Stimulated activated CD4-positive, alpha-beta T cell treated with anti-CD3 and anti-CD28 coated beads, Interleukin-15, amount 100 ng/mL, for 24 hours (primary cell): ENCODE measurements around the gene SLC19A1.

Experiments
- DNase-seq: peaks from one replicate; pipeline ENCODE4 v3.0.0-alpha.2; 2020

Gene SLC19A1

DNA sequence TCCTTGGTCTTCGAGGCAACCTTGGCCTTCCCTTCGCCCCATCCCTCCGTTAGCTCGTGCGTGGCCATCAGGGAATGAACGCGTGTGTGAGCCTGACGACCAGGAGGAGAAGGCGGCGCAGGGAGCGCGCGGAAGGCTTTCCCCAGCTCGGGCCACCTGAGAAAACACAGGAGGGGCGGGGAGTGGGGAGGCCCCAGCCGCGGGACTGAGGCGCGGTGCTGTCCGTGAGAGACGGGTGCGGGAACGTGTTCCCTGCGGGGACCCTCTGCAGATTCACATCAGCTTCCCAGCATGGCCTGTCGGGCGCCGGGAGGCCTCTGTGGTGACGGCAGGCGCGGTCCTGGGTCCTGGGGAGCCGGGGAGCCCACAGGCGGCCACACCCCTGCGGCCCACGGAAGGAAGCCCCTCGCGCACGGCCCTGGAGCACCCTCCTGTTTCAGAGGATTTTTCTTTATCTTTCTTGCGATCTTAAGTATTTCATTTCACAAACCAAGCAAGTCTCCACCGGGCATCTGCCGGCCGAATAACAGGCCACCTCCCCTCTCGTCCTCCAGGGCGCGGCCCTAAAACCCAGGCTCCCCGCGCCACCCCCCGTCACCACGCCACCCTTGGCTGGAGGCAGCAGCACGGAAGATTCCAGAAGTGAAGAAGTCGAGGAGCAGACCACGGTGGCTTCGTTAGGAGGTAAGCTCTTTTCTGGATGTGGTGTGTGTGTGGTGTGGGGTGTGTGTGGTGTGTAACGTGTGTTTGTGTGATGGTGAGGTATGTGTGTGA lies 66.3 kb downstream of the SLC19A1 start:
- DNase-seq: no peak

DNA sequence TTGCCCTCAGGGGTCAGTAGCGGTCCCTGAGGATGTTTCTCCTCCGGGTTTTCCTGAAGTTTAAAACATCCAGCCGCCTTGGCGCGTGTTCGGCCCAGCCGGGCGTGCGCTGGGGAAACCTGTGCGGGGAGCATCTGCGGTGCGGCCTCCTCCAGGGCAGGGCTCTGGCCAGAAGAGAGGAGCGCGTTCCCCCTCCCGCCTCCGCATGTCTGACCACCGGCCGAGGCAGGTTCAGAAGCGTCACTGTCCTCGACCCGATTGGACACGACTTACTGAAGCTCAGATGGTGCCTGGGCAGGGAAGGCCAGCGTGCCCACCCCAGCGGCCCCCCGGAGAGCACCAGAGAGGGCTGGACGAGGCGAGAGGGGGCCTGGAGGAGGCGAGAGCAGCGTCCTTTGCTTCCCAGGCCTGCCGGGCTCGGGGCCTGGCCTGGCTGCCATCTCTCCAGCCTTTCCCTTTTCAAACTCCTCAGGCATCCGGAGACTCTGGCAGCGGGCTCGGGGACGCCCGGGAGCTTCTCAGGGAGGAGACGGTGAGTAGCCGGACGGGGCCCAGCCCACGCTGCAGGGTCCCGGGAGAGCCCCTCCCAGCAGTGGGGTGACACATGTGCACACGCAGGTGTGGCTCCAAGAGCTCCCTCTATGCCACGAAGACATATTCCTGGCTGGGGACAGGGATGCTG lies 67.1 kb downstream of the SLC19A1 start:
- no peak for DNase-seq

DNA sequence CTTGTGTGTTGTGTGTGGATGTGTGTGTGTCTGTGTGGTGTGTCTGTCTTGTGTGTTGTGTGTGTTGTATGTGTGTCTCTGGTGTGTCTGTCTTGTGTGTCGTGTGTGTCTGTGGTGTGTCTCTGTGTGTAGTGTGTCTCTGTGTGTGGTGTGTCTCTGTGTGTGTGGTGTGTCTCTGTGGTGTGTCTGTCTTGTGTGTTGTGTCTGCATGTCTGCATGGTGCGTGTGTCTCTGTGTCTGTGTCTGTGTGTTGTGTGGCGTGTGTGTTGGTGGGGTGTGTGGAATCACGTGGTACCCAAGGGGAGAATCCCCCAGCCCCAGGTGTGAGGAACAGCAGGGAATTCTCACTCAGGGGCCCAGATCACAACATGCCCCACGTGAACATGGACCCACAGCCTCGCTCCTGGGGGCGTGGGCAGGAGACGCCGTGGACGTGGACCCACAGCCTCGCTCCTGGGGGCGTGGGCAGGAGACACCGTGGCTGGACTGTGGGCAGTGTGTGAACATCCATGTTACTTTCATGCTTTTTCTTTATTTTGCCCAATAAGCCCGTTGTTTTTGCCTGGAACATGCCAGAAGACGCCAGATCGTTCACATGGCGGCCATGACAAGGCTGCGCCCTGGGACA lies 67.8 kb downstream of the SLC19A1 start:
- DNase-seq: no peak

DNA sequence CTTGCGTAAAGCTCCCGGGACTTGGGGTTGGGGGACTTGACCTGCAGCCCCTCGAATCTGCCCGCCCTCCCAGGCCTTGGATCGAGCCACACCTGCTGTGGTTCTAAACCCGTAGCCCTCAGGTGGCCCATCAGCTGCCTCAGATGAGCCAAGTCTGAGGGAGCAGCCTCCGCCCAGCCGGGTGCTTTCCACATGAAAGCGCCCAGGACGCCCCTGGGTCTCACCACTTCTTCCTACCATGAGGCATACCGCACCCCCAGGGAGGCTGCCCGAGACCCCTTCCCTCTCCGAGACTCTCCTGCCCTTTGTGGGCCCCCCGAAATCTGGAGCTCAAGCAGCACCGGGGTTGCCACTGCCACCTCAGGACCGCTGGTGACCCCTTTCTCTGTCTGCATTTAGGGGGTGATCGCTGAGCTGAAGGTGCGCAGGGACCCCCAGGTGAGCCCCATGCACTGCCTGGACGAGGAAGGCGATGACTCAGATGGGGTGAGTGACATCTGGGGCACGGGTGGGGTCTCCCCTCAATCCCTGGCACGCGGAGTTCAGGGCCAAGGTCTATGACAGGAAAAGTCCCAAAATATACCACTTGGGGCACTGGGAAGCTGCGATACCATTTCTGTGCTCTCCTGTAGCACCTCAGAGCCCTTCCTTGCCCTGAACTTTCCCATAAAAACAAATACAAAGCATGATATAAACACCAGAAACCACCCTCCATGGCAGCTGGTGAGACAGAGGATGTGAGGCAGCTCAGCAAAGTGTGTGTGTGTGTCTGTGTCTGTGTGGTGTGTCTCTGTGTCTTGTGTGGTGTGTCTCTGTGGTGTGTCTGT lies 68.5 kb downstream of the SLC19A1 start:
- DNase-seq: no peak

DNA sequence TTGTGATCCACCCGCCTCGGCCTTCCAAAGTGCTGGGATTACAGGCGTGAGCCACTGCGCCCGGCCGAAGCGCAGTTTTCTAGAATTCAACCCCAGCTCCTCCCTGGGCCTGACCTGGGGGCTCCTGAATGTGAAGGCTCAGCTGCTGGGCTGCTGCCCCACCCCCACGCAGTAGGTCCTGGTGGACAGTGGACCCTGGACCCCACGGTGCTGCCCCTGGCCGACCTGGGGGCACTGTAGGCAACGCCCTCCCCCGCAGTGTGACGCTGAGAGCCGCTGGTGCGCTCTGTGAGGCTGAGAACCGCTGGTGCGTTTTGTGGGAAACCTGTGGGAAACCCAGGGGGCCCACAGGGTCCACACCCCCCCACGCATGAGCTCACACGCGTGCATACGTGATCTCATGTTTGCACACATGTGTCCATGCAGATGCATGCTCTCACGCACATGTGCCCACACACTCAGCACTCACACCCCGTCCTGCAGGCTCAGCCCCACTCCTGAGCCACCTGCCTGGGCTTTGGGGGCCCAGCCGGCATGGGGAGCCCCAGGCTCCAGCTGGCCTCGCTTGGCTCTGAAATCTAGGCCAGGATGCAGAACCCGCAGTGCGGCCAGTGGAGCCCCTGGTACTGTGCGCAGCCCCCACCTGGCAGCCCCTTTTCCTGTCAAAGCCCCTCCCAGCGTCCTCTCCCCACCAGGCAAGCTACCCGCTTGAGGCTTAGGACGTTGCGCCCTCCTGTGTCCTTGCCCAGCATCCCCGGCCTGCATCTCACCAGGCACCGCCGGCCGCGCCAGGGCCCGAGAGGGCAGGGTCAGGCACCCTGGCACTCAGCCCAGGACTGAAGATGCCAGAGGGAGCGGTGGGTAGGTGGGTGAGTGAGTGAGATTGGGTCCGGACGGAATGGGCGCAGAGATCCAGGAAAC lies 69.5 kb downstream of the SLC19A1 start:
- DNase-seq: no peak

DNA sequence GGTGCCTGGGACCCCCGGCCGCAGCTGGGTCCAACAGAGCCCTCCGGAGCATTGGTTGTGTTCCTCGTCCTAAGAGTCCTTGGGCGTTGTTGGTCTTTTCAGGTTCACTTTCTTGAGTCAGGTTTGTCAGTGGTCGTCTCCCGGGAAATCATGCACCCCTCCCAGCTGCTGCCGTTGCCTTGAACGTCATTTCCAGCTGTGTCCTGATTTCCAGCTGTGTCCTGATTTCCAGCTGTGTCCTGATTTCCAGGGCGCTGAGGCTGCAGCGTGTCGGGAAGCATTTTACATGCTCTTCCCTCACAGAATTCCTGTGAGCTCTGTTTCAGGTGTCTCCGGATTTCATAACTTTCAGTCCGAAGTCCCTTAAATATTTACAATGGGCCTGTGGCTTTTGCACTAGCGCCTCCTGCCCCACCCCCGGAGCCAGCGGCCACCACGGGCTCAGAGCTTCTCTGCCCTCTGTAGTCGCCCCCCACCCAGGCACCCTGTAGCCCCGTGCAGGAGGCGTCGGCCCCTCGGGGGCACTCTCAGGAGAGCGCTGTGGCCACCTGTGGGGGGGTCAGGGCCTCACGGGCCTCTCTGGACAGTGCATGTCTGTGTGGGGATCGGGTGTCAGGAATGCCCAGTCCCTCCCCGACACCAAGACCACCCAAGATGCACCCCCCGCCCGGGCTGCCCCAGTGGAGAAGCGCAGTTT lies 70.6 kb downstream of the SLC19A1 start:
- no peak for DNase-seq

DNA sequence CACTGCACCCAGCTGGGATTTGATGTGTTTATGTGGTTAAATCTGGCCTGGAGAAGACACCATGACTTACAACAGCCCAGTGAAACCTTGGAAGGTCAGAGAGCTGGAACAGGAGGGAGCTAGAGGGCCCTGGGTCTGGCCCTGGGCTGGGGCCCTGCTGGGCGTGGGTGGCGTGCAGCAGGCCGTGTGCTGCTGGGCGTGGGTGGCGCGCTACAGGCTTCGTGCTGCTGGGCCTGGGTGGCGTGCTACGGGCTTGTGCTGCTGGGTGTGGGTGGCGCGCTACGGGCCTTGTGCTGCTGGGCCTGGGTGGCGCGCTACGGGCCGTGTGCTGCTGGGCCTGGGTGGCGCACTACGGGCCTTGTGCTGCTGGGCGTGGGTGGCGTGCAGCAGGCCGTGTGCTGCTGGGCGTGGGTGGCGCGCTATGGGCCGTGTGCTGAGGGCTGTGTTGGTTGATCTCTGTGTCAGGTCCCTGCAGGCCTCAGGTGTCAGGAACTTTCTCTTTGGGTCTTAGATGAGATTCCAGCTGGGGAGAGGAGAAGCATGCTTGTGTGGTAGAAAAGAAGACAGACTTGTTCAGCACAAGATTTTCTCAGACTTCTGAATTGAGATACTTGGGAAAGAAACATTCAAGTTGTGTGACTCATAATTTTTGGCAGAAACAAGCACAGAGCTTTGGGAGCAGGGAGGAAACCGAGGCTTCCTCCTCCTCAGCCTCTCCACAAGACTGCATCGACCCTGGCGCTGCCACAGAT lies 71.3 kb downstream of the SLC19A1 start:
- DNase-seq: peak; percentile 55

DNA sequence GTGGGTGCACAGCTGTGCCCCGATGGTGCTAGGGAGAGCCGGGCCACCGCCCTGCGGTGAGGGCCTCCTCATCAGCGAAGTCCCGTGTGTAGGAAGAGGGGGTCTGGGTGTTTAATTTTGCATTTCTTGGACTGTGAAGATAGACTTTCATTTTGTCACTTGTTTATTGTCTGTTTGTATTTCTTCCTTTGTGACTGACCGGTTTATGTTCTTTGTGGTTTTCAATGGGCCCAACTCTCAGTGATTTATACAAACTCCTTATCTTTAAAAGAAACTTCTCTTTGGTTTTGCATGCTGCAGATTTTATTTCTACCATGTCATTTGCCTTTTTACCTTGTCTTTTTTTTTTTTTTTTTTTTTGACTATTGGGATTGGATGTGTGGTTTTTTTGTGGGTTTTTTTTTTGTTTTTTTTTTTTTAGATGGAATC lies 72.1 kb downstream of the SLC19A1 start:
- DNase-seq: no peak

DNA sequence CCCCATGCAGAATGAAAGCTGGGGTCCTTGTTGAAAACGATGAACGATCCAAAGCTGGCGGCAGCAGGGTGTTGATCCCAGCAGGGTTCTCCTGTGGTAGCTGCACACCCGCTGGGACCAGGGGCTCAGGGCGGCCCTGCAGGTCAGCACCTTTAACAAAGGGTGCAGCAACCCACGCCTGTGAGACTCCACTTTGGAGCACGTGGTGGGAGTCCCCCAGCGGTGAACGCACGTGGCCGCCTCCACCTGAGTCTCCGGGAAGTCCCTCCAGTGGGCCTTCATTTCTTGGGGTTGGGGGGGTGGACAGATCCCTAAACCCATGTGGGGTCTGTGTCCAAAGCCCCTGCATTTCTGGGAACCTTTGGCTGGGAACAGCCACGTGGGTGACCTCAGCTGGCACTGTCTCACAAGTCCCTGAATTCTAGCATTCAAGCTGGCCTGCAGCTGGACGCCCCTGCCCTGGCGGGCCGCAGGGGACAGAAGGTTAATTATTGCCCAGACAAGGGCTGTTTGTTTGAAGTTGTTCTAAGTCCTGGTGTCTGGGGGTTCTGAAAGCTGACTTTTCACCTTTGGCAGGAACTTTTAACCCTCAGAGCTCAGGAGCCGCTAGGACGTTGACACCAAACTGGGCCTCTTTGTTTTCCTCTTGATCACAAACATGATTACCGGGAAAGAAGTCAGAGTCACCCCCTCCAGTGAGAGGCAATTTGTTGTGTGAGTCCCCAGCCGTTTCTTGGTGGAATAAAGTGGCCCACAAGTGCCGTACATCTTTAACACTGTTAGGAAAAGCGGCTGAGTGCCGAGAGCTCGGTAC lies 72.8 kb downstream of the SLC19A1 start:
- DNase-seq: no peak

DNA sequence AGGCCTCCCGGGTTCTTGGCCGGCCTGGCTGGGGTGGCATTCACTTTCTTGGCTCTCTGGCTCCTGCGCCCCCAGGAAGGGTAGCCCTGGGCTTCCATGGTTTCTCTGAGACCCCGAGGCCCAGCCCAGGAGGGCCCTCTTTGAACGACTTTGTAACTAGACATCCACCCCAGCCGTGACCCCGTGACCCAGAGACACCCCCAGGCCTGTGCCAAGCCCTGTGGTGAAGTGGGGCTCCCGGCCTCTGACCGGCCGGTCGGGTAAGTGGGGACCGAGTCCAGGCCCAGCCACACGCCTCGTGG lies 73.3 kb downstream of the SLC19A1 start:
- no peak for DNase-seq

DNA sequence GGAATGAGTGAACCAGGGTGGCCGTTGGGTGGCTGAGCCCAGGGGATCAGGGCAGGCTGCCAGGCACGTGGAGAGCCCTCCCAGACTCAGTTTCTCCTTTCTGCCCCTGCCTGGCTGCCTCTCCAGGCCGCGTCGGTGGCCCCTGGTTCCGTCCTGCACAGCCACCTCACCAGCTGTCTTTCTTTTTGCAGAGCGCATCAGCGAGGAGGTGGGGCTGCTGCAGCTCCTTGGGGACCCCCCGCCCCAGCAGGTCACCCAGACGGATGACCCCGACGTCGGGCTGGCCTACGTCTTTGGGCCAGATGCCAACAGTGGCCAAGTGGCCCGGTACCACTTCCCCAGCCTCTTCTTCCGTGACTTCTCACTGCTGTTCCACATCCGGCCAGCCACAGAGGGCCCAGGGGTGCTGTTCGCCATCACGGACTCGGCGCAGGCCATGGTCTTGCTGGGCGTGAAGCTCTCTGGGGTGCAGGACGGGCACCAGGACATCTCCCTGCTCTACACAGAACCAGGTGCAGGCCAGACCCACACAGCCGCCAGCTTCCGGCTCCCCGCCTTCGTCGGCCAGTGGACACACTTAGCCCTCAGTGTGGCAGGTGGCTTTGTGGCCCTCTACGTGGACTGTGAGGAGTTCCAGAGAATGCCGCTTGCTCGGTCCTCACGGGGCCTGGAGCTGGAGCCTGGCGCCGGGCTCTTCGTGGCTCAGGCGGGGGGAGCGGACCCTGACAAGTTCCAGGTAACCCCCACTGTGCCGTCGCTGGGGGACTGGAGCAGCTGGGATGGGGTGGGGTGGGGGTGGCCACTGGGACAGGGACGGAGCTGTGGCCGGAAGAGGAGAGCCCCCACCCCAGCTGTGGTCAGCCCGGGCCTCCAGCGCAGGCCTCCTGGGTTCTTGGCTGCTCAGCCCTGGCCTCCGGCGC lies 73.9 kb downstream of the SLC19A1 start:
- DNase-seq: no peak

DNA sequence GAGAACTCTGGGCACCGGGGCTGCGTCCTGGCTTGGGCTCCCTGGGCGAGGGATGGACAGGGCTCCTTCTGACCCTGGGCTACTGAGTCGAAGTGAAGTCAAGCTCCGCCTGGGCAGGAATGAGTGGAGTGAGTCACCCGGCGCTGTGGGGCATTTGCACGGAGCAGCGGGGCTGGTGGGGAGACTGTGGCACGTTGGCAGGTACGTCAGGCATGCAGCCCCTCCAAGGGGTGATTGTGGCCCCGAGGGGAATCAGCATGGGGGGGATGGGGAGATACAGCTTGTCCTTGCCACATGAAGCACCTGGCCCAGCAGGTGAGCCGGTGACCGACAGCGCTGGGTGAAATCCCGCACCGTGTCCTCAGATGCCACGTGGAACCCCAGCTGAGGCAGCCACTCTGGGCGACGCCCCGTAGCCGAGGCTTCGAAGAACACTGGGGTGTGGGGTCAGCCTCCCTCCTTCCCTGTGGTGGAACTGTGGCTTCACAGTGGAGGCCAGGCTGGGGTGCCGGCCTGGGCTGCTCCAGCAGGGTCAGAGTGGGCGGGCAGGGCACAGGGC lies 74.9 kb downstream of the SLC19A1 start:
- DNase-seq: no peak

DNA sequence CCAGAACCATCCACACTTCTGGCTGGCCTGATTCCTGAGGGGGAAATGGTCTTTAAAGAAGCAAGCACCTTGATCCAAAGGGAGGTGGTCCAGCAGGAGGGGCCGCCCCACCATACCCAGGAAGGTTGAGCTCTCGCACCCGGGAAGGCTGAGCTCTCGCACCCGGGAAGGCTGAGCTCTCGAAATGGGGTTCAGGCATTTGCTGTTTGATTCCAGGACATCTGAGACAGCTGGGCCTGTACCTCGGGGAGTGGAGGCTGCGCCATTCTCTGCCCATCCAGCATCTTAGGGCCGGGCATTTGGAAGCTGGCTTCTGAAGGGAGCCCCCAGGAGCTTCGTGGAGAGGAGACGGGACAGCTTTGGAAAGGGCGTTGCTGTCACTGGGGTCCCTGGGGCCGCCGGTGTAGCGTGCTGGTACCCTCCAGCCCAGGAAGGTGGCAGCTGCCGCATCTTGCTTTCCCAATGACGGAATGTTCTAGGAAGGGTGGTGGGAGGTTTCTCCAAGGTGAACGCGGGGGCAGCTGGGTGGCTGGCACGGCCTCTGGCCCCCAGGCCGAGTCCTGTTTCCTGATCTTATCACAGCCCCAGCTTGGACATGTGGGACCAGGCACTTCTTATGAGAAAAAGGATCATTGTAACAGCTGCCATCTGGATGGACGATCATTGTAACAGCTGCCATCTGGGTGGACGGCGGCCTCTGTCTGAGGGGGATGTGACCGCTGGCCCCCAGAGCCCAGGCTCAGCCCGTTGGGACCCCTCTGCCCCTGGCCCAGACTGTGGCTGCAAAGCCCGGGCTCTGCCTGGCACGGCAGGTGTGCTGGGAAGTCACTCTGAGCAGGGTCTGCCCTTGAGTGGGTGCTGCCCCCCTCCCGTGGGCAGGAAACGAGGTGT lies 75.7 kb downstream of the SLC19A1 start:
- DNase-seq: no peak

DNA sequence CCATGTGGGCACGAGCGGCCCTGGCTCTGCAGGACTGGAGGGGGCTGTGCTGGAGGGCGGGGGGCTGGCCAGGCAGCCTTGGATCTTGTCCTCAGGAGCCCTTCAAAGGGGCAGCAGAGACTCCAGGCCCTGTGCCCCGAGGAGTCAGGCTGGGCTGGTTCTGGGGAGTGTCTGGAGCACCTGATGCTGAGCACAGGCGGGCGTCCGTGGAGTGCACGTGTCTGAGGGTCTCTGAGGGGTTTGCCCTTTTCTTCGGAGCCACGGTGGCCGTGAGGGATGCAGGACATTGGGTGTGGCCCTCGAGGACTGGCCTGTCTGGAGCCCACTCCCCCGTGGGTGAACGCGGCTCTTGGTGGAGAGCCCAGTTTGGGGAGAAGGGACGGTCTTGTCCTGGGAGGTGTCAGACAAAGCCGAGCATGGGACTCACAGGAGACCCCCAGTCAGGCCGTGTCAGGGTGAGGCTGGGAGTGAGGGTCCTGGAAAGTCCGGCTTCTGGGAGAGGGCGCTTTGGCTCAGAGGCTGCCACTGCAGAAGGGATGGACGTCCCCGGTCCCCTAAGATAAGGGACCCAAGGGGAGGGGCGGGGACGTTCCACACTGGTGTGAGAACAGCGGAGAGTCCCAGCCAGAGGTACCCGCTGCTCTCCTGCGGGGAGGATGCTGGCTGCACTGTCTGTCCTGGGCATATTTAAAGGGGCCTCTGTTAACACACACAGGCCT lies 76.5 kb downstream of the SLC19A1 start:
- DNase-seq: no peak

DNA sequence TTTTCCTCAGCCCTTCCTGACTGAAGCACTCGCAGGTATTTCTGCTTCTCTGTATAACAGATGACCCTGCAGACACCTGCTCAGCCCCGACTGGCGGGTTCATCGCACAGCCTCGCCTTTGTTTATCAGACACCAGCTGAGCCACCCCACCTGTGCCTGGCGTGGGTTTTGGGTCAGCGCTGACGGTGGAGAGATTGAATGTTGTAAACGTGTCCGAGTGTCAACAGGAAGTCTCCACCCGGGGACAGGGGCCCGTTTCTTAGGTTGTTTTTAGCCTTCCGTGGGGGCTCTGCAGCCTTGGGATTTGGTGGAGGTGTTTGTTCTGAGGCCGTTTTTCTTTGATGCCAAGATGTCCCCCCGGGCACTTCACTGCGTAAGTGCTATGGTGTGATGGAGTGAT lies 77.1 kb downstream of the SLC19A1 start:
- DNase-seq: no peak

DNA sequence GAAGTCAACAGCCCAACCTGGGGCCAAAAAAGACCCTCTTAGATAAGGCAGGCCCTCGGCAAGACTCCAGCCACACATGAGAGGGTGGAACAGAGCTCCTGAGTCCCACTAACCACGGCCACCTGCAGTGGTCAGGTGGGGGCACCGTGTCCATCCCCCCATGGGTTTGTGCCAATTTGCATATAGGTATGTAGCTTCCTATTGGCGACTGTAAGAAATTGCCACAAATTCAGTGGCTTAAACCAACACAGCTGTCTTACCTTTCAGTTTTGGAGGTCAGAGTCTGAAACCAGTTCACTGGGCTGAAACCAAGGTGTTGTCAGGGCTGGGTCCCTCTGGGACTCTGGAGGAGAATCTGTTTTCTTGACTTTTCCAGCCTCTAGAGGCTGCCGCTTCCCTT lies 77.9 kb downstream of the SLC19A1 start:
- no peak for DNase-seq

DNA sequence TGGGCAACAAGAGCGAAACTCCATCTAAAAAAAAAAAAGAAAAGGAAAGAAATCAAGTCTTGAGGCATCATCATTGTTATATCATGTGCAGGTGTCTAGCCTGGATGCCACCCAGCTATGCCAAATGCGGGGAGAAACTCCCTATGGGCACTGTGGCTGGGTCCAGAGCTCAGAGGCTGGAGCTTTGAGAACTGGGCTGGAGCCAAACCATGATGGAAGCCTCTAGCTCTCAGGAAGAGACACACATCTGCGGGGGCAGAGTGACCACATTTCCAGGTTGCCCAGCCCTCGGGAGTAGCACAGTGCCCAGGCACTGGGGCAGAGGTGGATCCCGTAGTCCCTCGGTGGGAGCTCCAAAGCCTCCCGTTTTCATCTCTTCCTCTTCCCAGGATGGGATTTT lies 78.4 kb downstream of the SLC19A1 start:
- no peak for DNase-seq
